CD14-positive monocyte (primary cell): ENCODE measurements around the gene POLL. TPM values are rescaled to one million over a fixed set of nuclear protein-coding genes. Genes with fewer than 3 reads are reported as not detected.

Experiments
- DNase-seq, 3 donors: peaks; one replicate each; pipeline ENCODE4 v3.0.0-alpha.2; 2011 to 2022
- H2AFZ ChIP-seq: 2 replicates; pipeline ENCODE4 v1.6.0; 2012; ENCODE audit warnings: mild to moderate bottlenecking, low read depth, low read length, inconsistent platforms; ENCODE audit not compliant: insufficient read depth, poor library complexity, severe bottlenecking
- H3K27ac ChIP-seq, 2 donors: 1 replicate in 1 of 2; 2 replicates in 1 of 2; pipeline ENCODE4 v1.5.1; 2012 to 2013; ENCODE audit warnings: low read length in 2 of 2, control low read depth in 1 of 2, inconsistent platforms in 1 of 2, low read depth in 1 of 2, mild to moderate bottlenecking in 1 of 2
- H3K27me3 ChIP-seq, 2 donors: one replicate each; pipeline versions ENCODE4 v1.6.0 to v1.6.1; 2011 to 2013; ENCODE audit warnings: low read length in 2 of 2; ENCODE audit not compliant: control insufficient read depth in 2 of 2, insufficient read depth in 2 of 2
- H3K36me3 ChIP-seq, 2 donors: replicated peaks in 1 of 2; 1 replicate in 1 of 2; 2 replicates in 1 of 2; pipeline versions ENCODE4 v1.5.1 to v1.6.1; 2012 to 2013; ENCODE audit warnings: low read length in 2 of 2, control low read depth in 1 of 2, inconsistent platforms in 1 of 2, mild to moderate bottlenecking in 1 of 2; ENCODE audit not compliant: insufficient read depth in 2 of 2, control insufficient read depth in 1 of 2
- H3K4me1 ChIP-seq, 2 donors: 1 replicate in 1 of 2; 2 replicates in 1 of 2; pipeline versions ENCODE4 v1.5.1 to v1.6.1; 2012 to 2013; ENCODE audit warnings: low read length in 2 of 2, control low read depth in 1 of 2, inconsistent platforms in 1 of 2, mild to moderate bottlenecking in 1 of 2, moderate library complexity in 1 of 2; ENCODE audit not compliant: insufficient read depth in 2 of 2, control insufficient read depth in 1 of 2
- H3K4me2 ChIP-seq: replicated peaks from 2 replicates; pipeline ENCODE3; 2012; ENCODE audit warnings: low read length, moderate library complexity, mild to moderate bottlenecking; ENCODE audit not compliant: poor library complexity, severe bottlenecking; ENCODE audit errors: extremely low read depth
- H3K4me3 ChIP-seq, 3 experiments: fragments of 200-600 bp in 1 of 3; sonication (generic) in 1 of 3; replicated peaks in 1 of 3; 1 replicate in 2 of 3; 2 replicates in 1 of 3; pipeline ENCODE4 v1.5.1; 2011 to 2013; ENCODE audit warnings: low read length in 3 of 3, mild to moderate bottlenecking in 3 of 3, control low read depth in 2 of 3, low read depth in 2 of 3, inconsistent platforms in 1 of 3, moderate library complexity in 1 of 3
- H3K79me2 ChIP-seq: 2 replicates; pipeline ENCODE4 v1.6.0; 2012; ENCODE audit warnings: mild to moderate bottlenecking, control low read depth, inconsistent platforms, low read length, moderate library complexity; ENCODE audit not compliant: insufficient read depth
- H3K9ac ChIP-seq: 2 replicates; pipeline ENCODE4 v1.6.0; 2017; ENCODE audit warnings: low read length, mild to moderate bottlenecking; ENCODE audit not compliant: insufficient read depth, poor library complexity, severe bottlenecking
- H3K9me3 ChIP-seq, 2 donors: replicated peaks in 1 of 2; 1 replicate in 1 of 2; 2 replicates in 1 of 2; pipeline versions ENCODE4 v1.5.1 to v1.6.1; 2012 to 2013; ENCODE audit warnings: low read length in 2 of 2, control low read depth in 1 of 2; ENCODE audit not compliant: control insufficient read depth in 1 of 2, insufficient read depth in 1 of 2
- H4K20me1 ChIP-seq: 2 replicates; pipeline ENCODE4 v1.6.0; 2012; ENCODE audit warnings: mild to moderate bottlenecking, low read length, control low read depth, moderate library complexity; ENCODE audit not compliant: insufficient read depth
- H3K27ac Mint-ChIP-seq, 7 donors: one replicate each; pipeline ENCODE4 v1.8.0; 2020; ENCODE audit warnings: mild to moderate bottlenecking in 7 of 7, mixed read lengths in 7 of 7, moderate library complexity in 6 of 7, inconsistent platforms in 2 of 7
- H3K27me3 Mint-ChIP-seq, 3 donors: one replicate each; pipeline ENCODE4 v1.8.0; 2021 to 2022; ENCODE audit warnings: low read depth in 3 of 3, mild to moderate bottlenecking in 3 of 3, mixed read lengths in 3 of 3, moderate library complexity in 3 of 3, inconsistent platforms in 1 of 3
- H3K36me3 Mint-ChIP-seq, 2 donors: one replicate each; pipeline ENCODE4 v1.8.0; 2020; ENCODE audit warnings: mixed read lengths in 2 of 2, inconsistent platforms in 1 of 2, mild to moderate bottlenecking in 1 of 2
- H3K4me1 Mint-ChIP-seq: one replicate; pipeline ENCODE4 v1.8.0; 2020; ENCODE audit warnings: mild to moderate bottlenecking, mixed read lengths
- H3K4me3 Mint-ChIP-seq, 2 donors: one replicate each; pipeline ENCODE4 v1.8.0; 2020; ENCODE audit warnings: mild to moderate bottlenecking in 2 of 2, mixed read lengths in 2 of 2, moderate library complexity in 1 of 2
- H3K9me3 Mint-ChIP-seq, 7 donors: one replicate each; pipeline ENCODE4 v1.8.0; 2020 to 2022; ENCODE audit warnings: mixed read lengths in 7 of 7, mild to moderate bottlenecking in 6 of 7, moderate library complexity in 6 of 7, inconsistent platforms in 2 of 7
- WGBS: methylation state at CpG from one replicate; pipeline ENCODE4 v1.1.5; 2013; ENCODE audit warnings: missing lambda C conversion rate; ENCODE audit not compliant: insufficient coverage; 5-methylcytosine and 5-hydroxymethylcytosine counted together
- intact Hi-C, 2 donors: fragments of 100-400 bp; cut with micrococcal nuclease; formaldehyde crosslinking; loops; one replicate each; pipeline versions ENCODE4 v1.15.0 to v1.15.1; 2023
- polyA plus RNA-seq, 3 donors: library from polyadenylated mRNA; depleted of rRNA in 1 of 3; unstranded in 2 of 3; stranded (reverse) in 1 of 3; fragments of 300-500 nt in 2 of 3; fragments of >200 nt in 1 of 3; fragmentation: Illumina TruSeq in 2 of 3; gene quantifications; 1 replicate in 2 of 3; 2 replicates in 1 of 3; pipeline ENCODE4 v1.2.3, GENCODE V29; 2012 to 2021
- TF ChIP-seq, protein P1 (sequence below): fragments of 200-600 bp; IDR thresholded peaks from one replicate; pipeline ENCODE4 v1.8.0; 2022; ENCODE audit warnings: antibody characterized with exemption, mild to moderate bottlenecking

POLL gene
- polyA plus RNA-seq, 3 donors: 9.9 to 37.0 (median 10.6) TPM

DNA sequence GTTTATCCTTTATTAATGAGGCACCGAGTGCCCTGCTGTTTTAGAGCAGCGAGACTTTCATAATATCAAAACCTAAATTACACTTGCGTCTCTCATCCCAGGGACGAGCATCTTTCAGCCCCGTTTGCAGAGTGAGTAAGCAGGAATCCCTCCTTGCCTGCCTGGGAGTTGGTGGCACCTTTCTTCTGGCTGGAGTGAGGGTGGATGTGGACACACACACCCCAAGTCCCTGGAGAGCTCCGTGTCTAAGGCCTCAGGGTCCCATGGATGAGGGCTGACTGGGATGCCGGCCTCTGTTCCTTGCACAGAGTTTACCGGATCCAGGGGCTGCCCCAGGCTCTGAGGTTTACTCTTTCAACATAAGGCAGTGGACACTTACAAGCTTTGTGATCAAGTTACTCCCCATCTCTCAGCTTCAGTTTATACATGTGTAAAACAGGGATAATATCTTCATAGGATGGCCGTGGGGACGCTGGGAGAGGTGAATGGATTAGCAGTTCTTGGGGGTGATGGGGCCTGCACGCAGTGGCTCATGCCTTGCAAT lies 24.5 kb downstream of the POLL start:
- intact Hi-C loops: loop anchor here in 1 of 2 donors (10.0 kb wide), 1 partner anchor 289 kb away; no protein-coding TSS in a partner anchor
- no peak overlapping the region for H3K4me3 Mint-ChIP-seq
- peaks cover 45 to 63% (median 60%) of the 10 kb centered on the region in 3 donors for H3K27me3 Mint-ChIP-seq
- Histone ChIP-seq H3K36me3 (no peaks in the 10 kb centered on the region), H3K9me3 (peaks cover 0 to 10% of the 10 kb centered on the region in 2 donors), H3K27ac (no peak overlapping the region), H2AFZ (no peak overlapping the region), H3K4me1 (peaks cover 0 to 4% of the 10 kb centered on the region in 2 donors), H4K20me1 (no peaks in the 10 kb centered on the region), H3K4me2 (no peak overlapping the region), H3K79me2 (no peaks in the 10 kb centered on the region), H3K27me3 (peaks cover 26 to 40% of the 10 kb centered on the region in 2 donors), H3K9ac (no peak overlapping the region), H3K4me3 (no peak overlapping the region)
- 90% methylated on average over 3 of the region's 11 CpGs for whole genome bisulfite sequencing
- peaks cover 0 to 7% (median 2%) of the 10 kb centered on the region in 7 donors for H3K9me3 Mint-ChIP-seq
- H3K4me1 Mint-ChIP-seq: peaks cover 7% of the 10 kb centered on the region
- no peak overlapping the region for H3K27ac Mint-ChIP-seq
- TF ChIP-seq, protein P1, sequence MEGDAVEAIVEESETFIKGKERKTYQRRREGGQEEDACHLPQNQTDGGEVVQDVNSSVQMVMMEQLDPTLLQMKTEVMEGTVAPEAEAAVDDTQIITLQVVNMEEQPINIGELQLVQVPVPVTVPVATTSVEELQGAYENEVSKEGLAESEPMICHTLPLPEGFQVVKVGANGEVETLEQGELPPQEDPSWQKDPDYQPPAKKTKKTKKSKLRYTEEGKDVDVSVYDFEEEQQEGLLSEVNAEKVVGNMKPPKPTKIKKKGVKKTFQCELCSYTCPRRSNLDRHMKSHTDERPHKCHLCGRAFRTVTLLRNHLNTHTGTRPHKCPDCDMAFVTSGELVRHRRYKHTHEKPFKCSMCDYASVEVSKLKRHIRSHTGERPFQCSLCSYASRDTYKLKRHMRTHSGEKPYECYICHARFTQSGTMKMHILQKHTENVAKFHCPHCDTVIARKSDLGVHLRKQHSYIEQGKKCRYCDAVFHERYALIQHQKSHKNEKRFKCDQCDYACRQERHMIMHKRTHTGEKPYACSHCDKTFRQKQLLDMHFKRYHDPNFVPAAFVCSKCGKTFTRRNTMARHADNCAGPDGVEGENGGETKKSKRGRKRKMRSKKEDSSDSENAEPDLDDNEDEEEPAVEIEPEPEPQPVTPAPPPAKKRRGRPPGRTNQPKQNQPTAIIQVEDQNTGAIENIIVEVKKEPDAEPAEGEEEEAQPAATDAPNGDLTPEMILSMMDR: no peak
- H3K36me3 Mint-ChIP-seq: peaks cover 0 to 4% of the 10 kb centered on the region in 2 donors
- DNase-seq: no peak

DNA sequence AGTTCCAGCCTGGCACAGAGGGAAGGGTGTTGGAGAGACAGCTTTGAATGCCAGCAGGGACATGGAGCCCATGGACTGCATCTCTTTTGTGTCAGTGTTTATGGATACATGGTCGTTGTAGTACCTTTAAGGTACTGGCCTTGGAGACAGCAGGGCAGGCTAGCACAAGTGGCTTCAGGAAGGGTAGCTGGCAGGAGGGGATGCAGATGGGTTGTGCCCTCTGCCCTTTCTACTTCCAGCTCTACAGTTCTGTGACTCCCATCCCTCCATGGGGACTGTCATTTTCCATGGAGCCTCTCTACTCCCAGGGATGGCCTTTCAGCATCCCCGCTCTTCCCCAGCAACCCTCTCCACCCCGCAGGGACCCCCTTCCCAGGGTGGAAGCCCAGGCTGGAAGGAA lies 25.1 kb downstream of the POLL start:
- no peak for DNase-seq
- TF ChIP-seq, protein P1: no peak
- H3K27me3 Mint-ChIP-seq: peaks cover 39 to 57% (median 54%) of the 10 kb centered on the region in 3 donors
- H3K4me1 ChIP-seq: peaks cover 0 to 7% of the 10 kb centered on the region in 2 donors
- no peak overlapping the region for H3K27ac Mint-ChIP-seq
- no peak overlapping the region for H3K4me2 ChIP-seq
- H3K4me3 ChIP-seq: no peak overlapping the region
- WGBS: 60% methylated on average over 1 of the region's 3 CpGs
- H3K27ac ChIP-seq: no peak overlapping the region
- no peak overlapping the region for H3K4me3 Mint-ChIP-seq
- peaks cover 12% of the 10 kb centered on the region for H3K4me1 Mint-ChIP-seq
- H3K9me3 Mint-ChIP-seq: peaks cover 0 to 7% (median 2%) of the 10 kb centered on the region in 7 donors
- H3K36me3 ChIP-seq: no peaks in the 10 kb centered on the region
- H4K20me1 ChIP-seq: no peaks in the 10 kb centered on the region
- H3K9ac ChIP-seq: no peak overlapping the region
- peaks cover 0 to 10% of the 10 kb centered on the region in 2 donors for H3K9me3 ChIP-seq
- H3K36me3 Mint-ChIP-seq: peaks cover 0 to 4% of the 10 kb centered on the region in 2 donors
- H3K79me2 ChIP-seq: no peaks in the 10 kb centered on the region
- no peak overlapping the region for H2AFZ ChIP-seq
- intact Hi-C loops: loop anchor here in 1 of 2 donors (10.0 kb wide), 1 partner anchor 288 kb away; no protein-coding TSS in a partner anchor
- H3K27me3 ChIP-seq: peaks cover 21 to 35% of the 10 kb centered on the region in 2 donors
